ENCODE results near the gene ERC2. TPM values are rescaled to one million over a fixed set of nuclear protein-coding genes. Genes with fewer than 3 reads are reported as not detected.

ERC2 gene
- total RNA-seq, 1 donor from 2014 or later = 7.4 TPM

DNA sequence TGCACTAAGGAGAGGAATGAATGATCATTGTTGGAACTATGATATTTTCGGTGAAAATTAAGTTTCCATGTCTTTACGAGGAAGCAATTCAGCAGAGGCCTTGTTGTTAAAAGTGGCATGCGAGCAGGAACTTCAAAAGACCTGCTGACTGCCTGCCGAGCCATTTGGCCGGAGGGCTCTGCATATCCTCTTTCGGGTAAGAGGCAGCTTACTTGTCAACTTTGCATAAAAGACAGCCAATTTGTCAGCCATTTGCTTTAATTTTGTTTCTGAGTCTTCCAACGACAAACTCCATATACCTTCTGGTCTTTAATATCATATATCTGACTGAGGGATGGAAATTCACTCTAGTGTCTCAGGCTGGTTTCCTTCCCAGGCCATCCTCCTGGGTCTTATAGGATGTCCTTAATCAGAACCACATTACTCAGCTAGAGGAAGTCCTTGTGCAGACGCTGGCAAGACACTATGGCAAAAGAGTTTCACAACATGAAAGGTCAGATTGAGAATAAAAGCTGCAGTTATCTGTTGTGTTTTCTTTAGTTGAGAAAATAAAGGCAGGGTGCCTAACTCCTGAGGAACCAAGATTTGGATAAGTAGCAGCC, 852.5 kb downstream of the ERC2 start:
- Histone ChIP-seq H3K4me1 (ENCODE audit: insufficient read depth, low read length) (peaks cover 5% of the 10 kb centered on the region), H4K20me1 (ENCODE audit: insufficient read depth, low read length) (no peaks in the 10 kb centered on the region), H3K9ac (ENCODE audit: low read length) (no peak overlapping the region), H3K9me3 (ENCODE audit: insufficient read depth, low read depth, low read length) (no peaks in the 10 kb centered on the region), H3K27me3 (ENCODE audit: insufficient read depth, low read length) (peaks cover 3% of the 10 kb centered on the region), H2AFZ (ENCODE audit: low read depth, low read length) (peak overlapping the region; percentile 39), H3K4me3 (ENCODE audit: insufficient read depth, low read depth, low read length) (no peak overlapping the region), H3K36me3 (ENCODE audit: insufficient read depth, low read length) (no peaks in the 10 kb centered on the region), H3K4me2 (ENCODE audit: low read length) (no peak overlapping the region), H3K27ac (ENCODE audit: low read depth, low read length) (no peak overlapping the region), H3K79me2 (ENCODE audit: insufficient read depth, low read length) (no peaks in the 10 kb centered on the region)
- Mint-ChIP-seq H3K36me3 (ENCODE audit: low read depth, unreplicated experiment) (no peaks in the 10 kb centered on the region), H3K9me3 (ENCODE audit: unreplicated experiment) (no peaks in the 10 kb centered on the region), H3K4me1 (ENCODE audit: low read depth, unreplicated experiment) (peaks cover 9% of the 10 kb centered on the region), H3K4me3 (ENCODE audit: unreplicated experiment) (no peak overlapping the region), H3K27ac (ENCODE audit: unreplicated experiment) (no peak overlapping the region), H3K27me3 (ENCODE audit: low read depth, unreplicated experiment) (peaks cover 2% of the 10 kb centered on the region)
- DNase-seq (ENCODE audit: low read depth) (no peak), FAIRE-seq (no peak)
- no peak for TF ChIP-seq EZH2 (IDR thresholded peaks at IDR 0.05; ENCODE audit: insufficient read depth, low read length)
- TF ChIP-seq, protein P1, sequence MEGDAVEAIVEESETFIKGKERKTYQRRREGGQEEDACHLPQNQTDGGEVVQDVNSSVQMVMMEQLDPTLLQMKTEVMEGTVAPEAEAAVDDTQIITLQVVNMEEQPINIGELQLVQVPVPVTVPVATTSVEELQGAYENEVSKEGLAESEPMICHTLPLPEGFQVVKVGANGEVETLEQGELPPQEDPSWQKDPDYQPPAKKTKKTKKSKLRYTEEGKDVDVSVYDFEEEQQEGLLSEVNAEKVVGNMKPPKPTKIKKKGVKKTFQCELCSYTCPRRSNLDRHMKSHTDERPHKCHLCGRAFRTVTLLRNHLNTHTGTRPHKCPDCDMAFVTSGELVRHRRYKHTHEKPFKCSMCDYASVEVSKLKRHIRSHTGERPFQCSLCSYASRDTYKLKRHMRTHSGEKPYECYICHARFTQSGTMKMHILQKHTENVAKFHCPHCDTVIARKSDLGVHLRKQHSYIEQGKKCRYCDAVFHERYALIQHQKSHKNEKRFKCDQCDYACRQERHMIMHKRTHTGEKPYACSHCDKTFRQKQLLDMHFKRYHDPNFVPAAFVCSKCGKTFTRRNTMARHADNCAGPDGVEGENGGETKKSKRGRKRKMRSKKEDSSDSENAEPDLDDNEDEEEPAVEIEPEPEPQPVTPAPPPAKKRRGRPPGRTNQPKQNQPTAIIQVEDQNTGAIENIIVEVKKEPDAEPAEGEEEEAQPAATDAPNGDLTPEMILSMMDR (IDR thresholded peaks at IDR 0.05; ENCODE audit: insufficient read depth, low read depth, low read length) = no peak

DNA sequence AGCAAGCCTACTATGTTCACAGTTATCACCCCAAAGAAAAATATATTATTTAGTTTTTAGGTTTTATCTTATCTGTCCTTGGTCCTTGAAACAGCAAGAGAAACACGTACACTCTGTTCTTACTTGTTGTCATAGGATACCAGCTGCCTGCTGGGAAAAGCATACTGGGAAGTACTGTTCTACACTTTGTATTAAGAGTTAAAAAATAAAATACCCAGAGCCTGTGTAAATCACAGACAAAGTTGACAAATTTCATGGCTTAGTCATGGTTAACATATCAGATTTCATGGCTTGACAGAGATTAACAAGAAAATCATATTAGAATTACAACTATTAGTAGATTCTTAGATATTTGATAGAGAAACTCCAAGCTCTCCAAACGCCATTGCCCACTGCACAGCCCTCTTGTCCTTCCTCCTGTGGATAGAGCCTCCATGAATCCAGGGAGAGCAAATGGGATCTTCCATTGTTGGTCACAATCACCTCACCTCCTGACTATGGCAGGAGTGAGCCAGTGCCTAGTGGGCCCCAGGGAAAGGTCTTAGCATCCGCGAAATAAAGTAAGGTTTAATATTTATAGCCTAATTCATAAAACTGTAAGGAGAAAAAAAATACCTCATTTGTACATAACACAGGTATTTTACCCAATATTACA, 853.1 kb downstream of the ERC2 start:
- Histone ChIP-seq H3K4me3 (ENCODE audit: insufficient read depth, low read depth, low read length) (no peak overlapping the region), H3K36me3 (ENCODE audit: insufficient read depth, low read length) (no peaks in the 10 kb centered on the region), H2AFZ (ENCODE audit: low read depth, low read length) (peak overlapping the region; percentile 39), H3K27me3 (ENCODE audit: insufficient read depth, low read length) (peaks cover 3% of the 10 kb centered on the region), H3K4me2 (ENCODE audit: low read length) (no peak overlapping the region), H3K79me2 (ENCODE audit: insufficient read depth, low read length) (no peaks in the 10 kb centered on the region), H3K4me1 (ENCODE audit: insufficient read depth, low read length) (no peaks in the 10 kb centered on the region), H3K9ac (ENCODE audit: low read length) (no peak overlapping the region), H3K27ac (ENCODE audit: low read depth, low read length) (no peak overlapping the region), H3K9me3 (ENCODE audit: insufficient read depth, low read depth, low read length) (no peaks in the 10 kb centered on the region), H4K20me1 (ENCODE audit: insufficient read depth, low read length) (no peaks in the 10 kb centered on the region)
- no peak for FAIRE-seq
- Mint-ChIP-seq H3K9me3 (ENCODE audit: unreplicated experiment) (no peaks in the 10 kb centered on the region), H3K27me3 (ENCODE audit: low read depth, unreplicated experiment) (peaks cover 3% of the 10 kb centered on the region), H3K4me3 (ENCODE audit: unreplicated experiment) (no peak overlapping the region), H3K27ac (ENCODE audit: unreplicated experiment) (no peak overlapping the region), H3K36me3 (ENCODE audit: low read depth, unreplicated experiment) (no peaks in the 10 kb centered on the region), H3K4me1 (ENCODE audit: low read depth, unreplicated experiment) (peaks cover 2% of the 10 kb centered on the region)
- TF ChIP-seq, protein P1 (IDR thresholded peaks at IDR 0.05; ENCODE audit: insufficient read depth, low read depth, low read length) = no peak
- TF ChIP-seq EZH2 (IDR thresholded peaks at IDR 0.05; ENCODE audit: insufficient read depth, low read length) = no peak
- DNase-seq (ENCODE audit: low read depth) = no peak

DNA sequence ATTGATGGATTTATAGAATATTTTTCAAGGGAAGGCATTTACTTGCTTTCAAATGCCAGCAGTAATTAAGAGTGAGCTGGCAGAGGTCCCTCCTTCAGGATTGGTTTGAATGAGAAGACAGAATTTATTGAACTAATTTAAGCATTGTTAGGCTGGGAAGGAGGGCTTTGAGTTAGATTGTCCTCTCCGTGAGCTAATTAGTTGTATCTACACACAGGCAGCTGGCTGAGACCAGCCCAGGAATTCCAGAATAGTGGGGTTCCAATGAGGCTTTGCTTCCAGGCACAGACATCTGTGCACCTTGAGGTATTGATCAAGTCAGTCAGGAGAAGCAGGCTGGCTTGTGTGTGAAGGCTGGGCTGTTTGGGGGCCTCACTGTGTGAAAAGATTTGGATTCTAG, 857.1 kb downstream of the ERC2 start:
- Mint-ChIP-seq H3K4me1 (ENCODE audit: low read depth, unreplicated experiment) (no peaks in the 10 kb centered on the region), H3K27ac (ENCODE audit: unreplicated experiment) (no peak overlapping the region), H3K4me3 (ENCODE audit: unreplicated experiment) (no peak overlapping the region), H3K9me3 (ENCODE audit: unreplicated experiment) (peaks cover 3% of the 10 kb centered on the region), H3K36me3 (ENCODE audit: low read depth, unreplicated experiment) (no peaks in the 10 kb centered on the region), H3K27me3 (ENCODE audit: low read depth, unreplicated experiment) (peaks cover 3% of the 10 kb centered on the region)
- no peak overlapping the region for H3K4me3 ChIP-seq (ENCODE audit: insufficient read depth, low read depth, low read length)
- DNase-seq (ENCODE audit: low read depth) = no peak
- no peak for FAIRE-seq
- no peaks in the 10 kb centered on the region for H4K20me1 ChIP-seq (ENCODE audit: insufficient read depth, low read length)
- H3K27ac ChIP-seq (ENCODE audit: low read depth, low read length) = no peak overlapping the region
- no peaks in the 10 kb centered on the region for H3K4me1 ChIP-seq (ENCODE audit: insufficient read depth, low read length)
- H3K9me3 ChIP-seq (ENCODE audit: insufficient read depth, low read depth, low read length) = no peaks in the 10 kb centered on the region
- H3K79me2 ChIP-seq (ENCODE audit: insufficient read depth, low read length) = no peaks in the 10 kb centered on the region
- H3K9ac ChIP-seq (ENCODE audit: low read length) = no peak overlapping the region
- no peak overlapping the region for H2AFZ ChIP-seq (ENCODE audit: low read depth, low read length)
- H3K36me3 ChIP-seq (ENCODE audit: insufficient read depth, low read length) = no peaks in the 10 kb centered on the region
- peaks cover 3% of the 10 kb centered on the region for H3K27me3 ChIP-seq (ENCODE audit: insufficient read depth, low read length)
- H3K4me2 ChIP-seq (ENCODE audit: low read length) = no peak overlapping the region
- TF ChIP-seq, protein P1 (IDR thresholded peaks at IDR 0.05; ENCODE audit: insufficient read depth, low read depth, low read length) = no peak
- no peak for TF ChIP-seq EZH2 (IDR thresholded peaks at IDR 0.05; ENCODE audit: insufficient read depth, low read length)

Data from astrocyte (in vitro differentiated cells and primary cell).